Left renal cortex interstitium (tissue), 4 donors: ENCODE results near the gene CDK10. TPM values are rescaled to one million over a fixed set of nuclear protein-coding genes. Genes with fewer than 3 reads are reported as not detected.

ENCODE experiments used
- DNase-seq, 4 donors: peaks; one replicate each; pipeline ENCODE4 v3.0.0-alpha.2; 2013; ENCODE audit warnings: low read depth in 4 of 4, low spot score in 2 of 4, missing footprints in 1 of 4
- polyA plus RNA-seq, 4 donors: library from polyadenylated mRNA; unstranded; fragments of 120-200 nt; gene quantifications; one replicate each; pipeline ENCODE4 v1.2.1, GENCODE V29; 2013; ENCODE audit not compliant: insufficient read length in 4 of 4

Gene CDK10
- polyA plus RNA-seq, 4 donors = 87.1 to 165 (median 121) TPM

DNA sequence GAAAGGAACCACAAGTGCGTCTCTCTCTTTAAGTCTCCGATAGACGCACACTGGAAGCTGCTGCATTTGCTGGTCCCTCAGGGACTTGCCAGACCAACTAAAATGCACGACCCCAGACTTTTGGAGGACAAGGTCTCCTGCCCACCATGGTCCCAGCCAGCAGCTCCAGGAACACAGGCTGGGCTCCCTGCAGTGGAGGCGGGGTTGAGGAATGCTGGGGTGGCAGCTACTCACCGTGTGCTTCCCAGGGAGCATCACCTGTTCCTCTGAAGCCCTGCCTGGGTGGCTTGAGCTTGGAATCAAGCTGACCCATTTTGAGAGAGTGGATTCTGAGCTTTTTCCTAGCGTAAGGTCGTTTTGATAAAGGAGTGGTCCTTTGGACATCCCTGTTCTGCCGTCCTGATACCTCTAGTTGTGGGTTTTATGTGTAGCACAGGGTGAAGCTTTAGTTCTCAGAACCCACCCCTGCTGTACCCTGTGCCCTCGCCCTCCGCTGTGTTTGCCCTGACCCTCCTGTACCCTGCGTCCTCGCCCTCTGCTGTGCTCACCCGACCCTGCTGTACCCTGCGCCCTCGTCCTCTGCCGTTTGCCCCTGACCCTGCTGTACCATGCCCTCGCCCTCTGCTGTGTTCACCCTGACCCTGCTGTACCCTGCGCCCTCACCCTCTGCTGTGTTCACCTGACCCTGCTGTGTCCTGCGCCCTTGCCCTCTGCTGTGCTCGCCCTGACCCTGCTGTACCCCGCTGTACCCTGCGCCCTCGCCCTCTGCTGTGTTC, 45.8 kb downstream of the CDK10 start:
- no peak for DNase-seq

DNA sequence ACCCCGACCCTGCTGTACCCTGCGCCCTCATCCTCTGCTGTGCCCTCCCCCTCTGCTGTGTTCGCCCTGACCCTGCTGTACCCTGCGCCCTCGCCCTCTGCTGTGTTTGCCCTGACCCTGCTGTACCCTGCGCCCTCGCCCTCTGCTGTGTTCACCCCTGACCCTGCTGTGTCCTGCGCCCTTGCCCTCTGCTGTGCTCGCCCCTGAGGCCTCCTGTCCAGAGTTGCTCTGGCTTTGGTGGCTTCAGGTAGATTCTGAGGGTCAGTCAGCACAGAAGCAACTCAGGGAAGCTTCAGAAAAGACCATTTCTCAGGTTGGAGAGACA, 46.4 kb downstream of the CDK10 start:
- DNase-seq = no peak

DNA sequence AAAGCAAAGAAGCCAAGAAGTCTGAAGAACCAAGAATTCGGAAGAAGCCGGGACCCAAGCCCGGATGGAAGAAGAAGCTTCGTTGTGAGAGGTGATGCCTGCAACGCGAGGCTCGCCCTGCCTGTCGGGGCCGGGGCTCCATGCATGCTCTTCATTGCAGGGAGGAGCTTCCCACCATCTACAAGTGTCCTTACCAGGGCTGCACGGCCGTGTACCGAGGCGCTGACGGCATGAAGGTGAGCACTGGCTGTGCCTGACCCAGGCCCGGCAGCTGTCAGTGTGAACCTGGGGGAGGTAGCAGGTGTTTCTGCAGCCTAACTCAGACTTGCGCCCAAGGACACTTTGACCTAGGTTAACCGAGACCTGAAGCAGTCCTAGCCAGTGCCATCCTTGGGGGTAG, 46.8 kb downstream of the CDK10 start:
- no peak for DNase-seq

DNA sequence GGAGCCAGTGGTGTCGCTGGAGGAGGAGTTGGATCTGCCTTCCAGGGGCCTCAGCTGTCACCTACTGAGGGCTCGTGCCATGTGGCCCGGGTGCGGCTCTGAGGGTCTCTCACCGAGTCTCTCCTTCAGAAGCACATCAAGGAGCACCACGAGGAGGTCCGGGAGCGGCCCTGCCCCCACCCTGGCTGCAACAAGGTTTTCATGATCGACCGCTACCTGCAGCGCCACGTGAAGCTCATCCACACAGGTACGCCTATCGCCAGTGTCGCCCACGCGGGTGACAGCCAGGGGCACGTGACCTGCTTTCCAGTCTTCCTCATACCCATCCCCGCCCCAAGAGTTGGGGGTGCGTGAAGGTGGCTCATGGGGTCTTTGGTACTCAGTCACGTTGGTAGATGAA, 47.3 kb downstream of the CDK10 start:
- no peak for DNase-seq

DNA sequence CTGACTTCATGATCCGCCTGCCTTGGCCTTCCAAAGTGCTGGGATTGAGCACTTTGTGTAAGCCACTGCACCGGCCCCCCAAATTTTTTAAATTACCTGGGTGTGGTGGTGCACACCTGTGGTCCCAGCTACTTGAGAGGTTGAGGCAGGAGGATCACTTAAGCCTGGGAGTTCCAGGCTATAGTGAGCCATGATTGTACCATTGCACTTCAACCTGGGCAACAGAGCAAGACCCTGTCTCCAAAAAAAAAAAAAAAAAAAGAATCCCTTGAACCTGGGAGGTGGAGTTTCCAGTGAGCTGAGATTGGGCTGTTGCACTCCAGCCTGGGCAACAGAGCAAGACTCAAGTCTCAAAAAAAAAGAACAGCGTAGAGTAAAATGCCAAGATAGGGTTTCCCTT, 50.1 kb downstream of the CDK10 start:
- no peak for DNase-seq

DNA sequence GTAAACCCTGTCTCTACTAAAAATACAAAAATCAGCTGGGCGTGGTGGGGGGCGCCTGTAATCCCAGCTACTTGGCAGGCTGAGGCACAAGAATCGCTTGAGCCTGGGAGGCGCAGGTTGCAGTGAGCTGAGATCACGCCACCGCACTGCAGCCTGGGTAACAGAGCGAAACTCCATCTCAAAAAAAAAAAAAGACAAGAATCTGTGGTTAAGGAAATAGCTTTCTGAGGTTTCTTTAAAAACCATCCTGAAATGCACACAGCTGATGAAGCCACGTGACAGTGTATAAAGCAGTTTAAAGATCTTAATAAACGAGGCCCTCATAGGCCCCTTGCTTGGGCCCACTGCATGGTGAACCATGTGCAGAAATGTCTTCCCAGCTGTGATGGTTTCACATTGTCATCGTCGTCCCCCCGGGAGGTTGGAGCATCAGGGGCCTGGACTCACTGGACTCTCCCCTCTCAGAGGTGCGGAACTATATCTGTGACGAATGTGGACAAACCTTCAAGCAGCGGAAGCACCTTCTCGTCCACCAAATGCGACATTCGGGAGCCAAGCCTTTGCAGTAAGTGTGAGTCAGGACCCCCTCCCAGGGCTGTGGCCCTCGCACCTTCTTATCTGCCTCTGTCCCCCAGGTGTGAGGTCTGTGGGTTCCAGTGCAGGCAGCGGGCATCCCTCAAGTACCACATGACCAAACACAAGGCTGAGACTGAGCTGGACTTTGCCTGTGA, 51.0 kb downstream of the CDK10 start:
- no peak for DNase-seq

DNA sequence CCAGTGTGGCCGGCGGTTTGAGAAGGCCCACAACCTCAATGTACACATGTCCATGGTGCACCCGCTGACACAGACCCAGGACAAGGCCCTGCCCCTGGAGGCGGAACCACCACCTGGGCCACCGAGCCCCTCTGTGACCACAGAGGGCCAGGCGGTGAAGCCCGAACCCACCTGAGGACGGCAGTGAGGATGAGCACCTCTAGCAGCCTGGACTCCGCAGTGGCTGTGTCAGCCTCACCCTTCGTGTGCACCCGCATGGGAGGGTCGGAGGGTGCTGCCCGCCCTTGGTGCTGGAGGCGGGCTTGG, 51.5 kb downstream of the CDK10 start:
- DNase-seq = no peak

DNA sequence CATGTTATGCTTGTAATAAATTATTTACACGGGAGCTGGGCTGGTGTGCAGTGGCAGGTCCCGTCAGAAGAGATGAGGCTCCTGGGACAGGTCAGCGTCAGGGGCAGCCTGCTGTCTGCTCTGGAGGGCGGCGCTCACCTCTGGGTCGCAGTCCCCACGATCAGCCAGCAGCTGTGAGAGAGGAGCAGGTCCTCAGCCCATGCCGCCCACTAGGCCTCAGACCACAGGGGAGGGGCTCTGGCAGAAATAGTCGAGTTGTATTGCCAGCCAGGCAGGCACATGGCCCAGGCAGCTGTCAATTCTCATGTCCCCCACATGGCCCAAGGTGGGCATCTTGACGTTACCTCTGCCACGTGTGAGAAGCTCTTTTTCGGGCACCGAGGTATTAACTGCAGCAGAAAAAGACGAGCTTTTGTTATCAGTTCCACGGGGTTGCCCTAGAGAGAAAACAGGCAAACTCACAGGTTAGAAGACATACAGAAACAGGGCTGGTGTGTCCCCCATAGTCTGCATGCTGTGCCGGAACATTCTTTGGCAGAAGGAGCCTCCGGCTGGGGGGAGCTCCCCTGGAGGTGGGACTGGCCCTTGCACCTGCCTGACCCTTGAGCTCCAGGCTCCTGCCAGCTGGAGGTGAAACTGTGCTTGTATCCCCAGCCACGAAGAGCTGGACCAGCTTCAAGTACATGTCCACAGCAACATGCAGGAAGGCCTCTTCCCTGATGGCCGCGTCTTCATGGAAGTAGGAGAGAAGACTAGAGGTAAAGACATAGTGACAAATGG, 52.2 kb downstream of the CDK10 start:
- no peak for DNase-seq

DNA sequence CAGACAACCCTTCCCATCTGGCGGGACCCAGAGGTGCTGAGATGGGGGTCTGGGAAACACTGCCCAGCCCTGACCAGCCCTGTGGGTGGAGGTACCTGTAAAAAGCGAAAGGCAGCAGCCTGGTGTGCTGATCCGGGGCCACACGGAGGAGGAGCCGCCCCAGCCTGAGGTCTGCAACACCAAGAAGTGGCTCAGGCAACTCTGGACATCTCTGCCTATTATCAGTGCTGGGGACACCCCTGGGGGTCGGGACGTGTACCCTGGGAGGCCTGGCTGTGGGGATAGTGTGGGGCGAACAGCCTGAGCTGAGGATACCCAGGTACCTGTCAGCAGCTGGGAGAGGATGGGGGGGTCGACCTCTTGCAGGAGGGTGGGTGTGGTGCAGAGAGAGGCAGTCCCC, 52.9 kb downstream of the CDK10 start:
- DNase-seq = no peak

DNA sequence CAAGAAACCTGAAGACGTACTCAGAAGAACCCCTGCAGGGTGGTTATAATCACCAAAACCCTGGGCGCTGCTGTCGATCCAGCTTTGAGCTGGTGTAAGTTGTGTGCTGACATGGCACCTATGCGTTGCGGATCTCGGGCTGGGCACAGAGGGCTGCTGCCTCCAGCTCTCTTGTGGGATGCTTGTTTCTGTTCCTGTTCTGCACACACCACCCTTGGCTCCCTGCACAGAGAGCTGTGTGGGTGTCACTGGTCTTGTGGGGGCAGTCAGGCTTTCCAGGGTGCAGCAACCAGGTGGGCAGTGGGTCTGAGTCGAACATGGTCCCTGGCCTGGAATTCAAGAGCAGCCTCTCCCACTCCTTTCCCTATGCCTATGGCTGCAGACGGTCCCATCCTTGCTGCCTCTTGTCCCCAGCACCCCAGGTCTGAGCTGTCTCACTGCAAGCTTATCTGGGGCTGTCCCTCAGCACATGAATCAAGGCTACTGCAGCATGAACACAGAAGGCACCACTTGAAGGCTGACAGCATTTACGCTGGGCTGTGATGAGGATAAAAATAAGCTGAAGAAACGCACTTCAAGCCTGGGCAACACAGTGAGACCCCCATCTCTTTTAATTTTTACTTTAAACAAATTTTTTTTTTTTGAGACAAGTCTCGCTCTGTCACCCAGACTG, 55.0 kb downstream of the CDK10 start:
- no peak for DNase-seq

DNA sequence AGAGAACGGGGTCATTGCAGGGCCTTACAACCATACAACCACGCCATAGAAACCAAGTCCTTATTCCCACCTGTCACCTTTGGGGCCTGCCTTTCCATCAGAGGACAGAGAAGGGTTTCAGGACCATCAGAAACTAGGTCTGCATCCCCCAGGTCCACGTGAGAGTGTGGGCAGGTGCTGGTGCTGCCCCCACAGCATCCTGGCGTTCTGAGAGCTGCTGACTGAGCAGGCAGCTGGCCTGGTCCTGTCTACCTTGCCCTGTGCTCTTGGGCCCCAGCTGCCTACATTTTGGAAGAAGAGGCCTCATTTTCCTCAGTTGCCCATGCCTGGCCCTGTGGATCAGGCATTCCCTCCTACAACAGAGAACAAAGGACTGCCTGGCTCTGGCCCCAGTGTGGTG, 56.5 kb downstream of the CDK10 start:
- no peak for DNase-seq

DNA sequence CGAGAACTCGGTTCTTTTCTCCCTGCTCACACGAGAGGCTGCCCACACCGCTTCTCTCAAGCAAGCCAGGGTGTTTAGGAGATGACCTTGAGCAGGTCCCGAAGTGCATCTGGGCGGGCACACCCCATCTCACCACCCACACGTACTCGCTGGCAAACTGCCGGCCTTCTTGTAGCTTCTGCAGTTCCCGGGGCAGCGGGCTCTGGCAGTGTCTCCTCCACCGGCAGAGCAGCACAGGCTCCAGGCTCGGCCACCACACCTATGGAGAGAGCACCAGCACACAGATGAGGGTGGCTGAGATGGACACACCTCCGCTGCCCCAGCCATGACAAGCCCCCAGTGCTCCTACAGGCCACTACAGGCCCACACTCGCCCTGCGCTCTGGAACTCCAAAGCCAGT, 58.3 kb downstream of the CDK10 start:
- DNase-seq = no peak

Other genes with a start within 250 kb of the CDK10 start
- gene ANKRD11, start 196.1 kb upstream of the CDK10 start, polyA plus RNA-seq = 100 to 1,000 TPM in 2 of 4 donors, 10 to 100 TPM in 2; 80.8 to 129 (median 102) TPM
- 100 to 1,000 TPM in 2 of 4 donors, 10 to 100 TPM in 2; 80.0 to 142 (median 110) TPM for gene SPG7, start 178.3 kb upstream of the CDK10 start, polyA plus RNA-seq
- gene RPL13, start 126.0 kb upstream of the CDK10 start, polyA plus RNA-seq = 1,000 to 10,000 TPM; 1,722 to 3,231 (median 2,380) TPM
- gene CPNE7, start 110.9 kb upstream of the CDK10 start, polyA plus RNA-seq = 1 to 10 TPM; 1.9 to 6.4 (median 5.0) TPM
- gene DPEP1, start 73.0 kb upstream of the CDK10 start, polyA plus RNA-seq = 10 to 100 TPM; 24.5 to 51.1 (median 41.6) TPM
- gene CHMP1A, start 29.0 kb upstream of the CDK10 start, polyA plus RNA-seq = 10 to 100 TPM; 69.0 to 96.4 (median 85.2) TPM
- 10 to 100 TPM; 13.9 to 16.6 (median 15.6) TPM for gene SPATA33, start 28.9 kb upstream of the CDK10 start, polyA plus RNA-seq
- gene SPATA2L, start 15.0 kb downstream of the CDK10 start, polyA plus RNA-seq = 1 to 10 TPM; 5.3 to 9.8 (median 8.2) TPM
- gene VPS9D1, start 34.2 kb downstream of the CDK10 start, polyA plus RNA-seq = 10 to 100 TPM in 3 of 4 donors, 1 to 10 TPM in 1; 8.7 to 16.3 (median 15.5) TPM
- 10 to 100 TPM; 20.9 to 39.6 (median 29.8) TPM for gene ZNF276, start 34.8 kb downstream of the CDK10 start, polyA plus RNA-seq
- 10 to 100 TPM; 15.6 to 56.3 (median 33.0) TPM for gene FANCA, start 130.0 kb downstream of the CDK10 start, polyA plus RNA-seq
- 10 to 100 TPM in 3 of 4 donors, 1 to 10 TPM in 1; 9.5 to 22.5 (median 14.2) TPM for gene SPIRE2, start 141.8 kb downstream of the CDK10 start, polyA plus RNA-seq
- gene TCF25, start 186.9 kb downstream of the CDK10 start, polyA plus RNA-seq = 100 to 1,000 TPM; 123 to 176 (median 148) TPM
- 1 to 10 TPM; 2.1 to 8.5 (median 5.4) TPM for gene MC1R, start 232.2 kb downstream of the CDK10 start, polyA plus RNA-seq
- gene TUBB3, start 236.7 kb downstream of the CDK10 start, polyA plus RNA-seq = 10 to 100 TPM in 3 of 4 donors, 1 to 10 TPM in 1; 9.0 to 13.7 (median 13.6) TPM